ENCODE data around the gene COL27A1. TPM values are rescaled to one million over a fixed set of nuclear protein-coding genes. Genes with fewer than 3 reads are reported as not detected.
A peak's percentile ranks its signal among the peaks of the same experiment; 100 is the strongest.

COL27A1 gene
- total RNA-seq, 1 experiment from 2014 or later = 8.2 TPM

GRCh38 chr9:114206221-114206789, 51.0 kb downstream of the COL27A1 start:
- no peak for DNase-seq (ENCODE audit: low spot score)

- DNase-seq (ENCODE audit: low spot score) = peak; percentile 55
Measured at GRCh38 chr9:114207034-114207810, 51.9 kb downstream of the COL27A1 start.

GRCh38 chr9:114207845-114208244, 52.5 kb downstream of the COL27A1 start:
- no peak for DNase-seq (ENCODE audit: low spot score)

GRCh38 chr9:114209151-114209550, 53.8 kb downstream of the COL27A1 start:
- DNase-seq (ENCODE audit: low spot score) = no peak

- DNase-seq (ENCODE audit: low spot score) = no peak
Measured at GRCh38 chr9:114210136-114210535, 54.8 kb downstream of the COL27A1 start.

- no peak for DNase-seq (ENCODE audit: low spot score)
Measured at GRCh38 chr9:114210691-114211276, 55.4 kb downstream of the COL27A1 start.

GRCh38 chr9:114212826-114213225, 57.5 kb downstream of the COL27A1 start:
- no peak for DNase-seq (ENCODE audit: low spot score)

- no peak for DNase-seq (ENCODE audit: low spot score)
Measured at GRCh38 chr9:114213566-114213965, 58.2 kb downstream of the COL27A1 start.

GRCh38 chr9:114214181-114214580, 58.8 kb downstream of the COL27A1 start:
- no peak for DNase-seq (ENCODE audit: low spot score)

GRCh38 chr9:114214686-114215414, 59.5 kb downstream of the COL27A1 start:
- no peak for DNase-seq (ENCODE audit: low spot score)

GRCh38 chr9:114216081-114216480, 60.7 kb downstream of the COL27A1 start:
- no peak for DNase-seq (ENCODE audit: low spot score)

GRCh38 chr9:114216976-114217375, 61.6 kb downstream of the COL27A1 start:
- DNase-seq (ENCODE audit: low spot score) = no peak

- DNase-seq (ENCODE audit: low spot score) = no peak
Measured at GRCh38 chr9:114218264-114219120, 63.2 kb downstream of the COL27A1 start.

- DNase-seq (ENCODE audit: low spot score) = no peak
Measured at GRCh38 chr9:114220061-114220541, 64.8 kb downstream of the COL27A1 start.

- DNase-seq (ENCODE audit: low spot score) = peak; percentile 51
Measured at GRCh38 chr9:114221706-114222465, 66.5 kb downstream of the COL27A1 start.

GRCh38 chr9:114223564-114224246, 68.4 kb downstream of the COL27A1 start:
- peak; percentile 80 for DNase-seq (ENCODE audit: low spot score)

- DNase-seq (ENCODE audit: low spot score) = peak; percentile 80
Measured at GRCh38 chr9:114224247-114224610, 68.9 kb downstream of the COL27A1 start.

- peak; percentile 80 for DNase-seq (ENCODE audit: low spot score)
Measured at GRCh38 chr9:114225561-114226212, 70.3 kb downstream of the COL27A1 start.
